HG03139 (cell line): ENCODE measurements around the gene THRB.

Experiments used
- ATAC-seq: cut with Tn5 transposase; IDR thresholded peaks from one replicate; pipeline ENCODE4 v1.9.1; 2021; ENCODE audit not compliant: unreplicated experiment

The THRB gene

GRCh38 chr3:24315971-24316370, 178.7 kb downstream of the THRB start:
- no peak for ATAC-seq

GRCh38 chr3:24315356-24315755, 179.3 kb downstream of the THRB start:
- no peak for ATAC-seq

- ATAC-seq, result no peak
Observed at GRCh38 chr3:24311881-24312280, 182.8 kb downstream of the THRB start.

GRCh38 chr3:24310887-24311286, 183.8 kb downstream of the THRB start:
- no peak for ATAC-seq

GRCh38 chr3:24306518-24306917, 188.1 kb downstream of the THRB start:
- ATAC-seq, result no peak

GRCh38 chr3:24305795-24306467, 188.7 kb downstream of the THRB start:
- no peak for ATAC-seq

- ATAC-seq, result no peak
Observed at GRCh38 chr3:24303057-24303754, 191.4 kb downstream of the THRB start.

GRCh38 chr3:24302396-24302795, 192.3 kb downstream of the THRB start:
- no peak for ATAC-seq

GRCh38 chr3:24300949-24301348, 193.7 kb downstream of the THRB start:
- ATAC-seq, result no peak

GRCh38 chr3:24299806-24300626, 194.6 kb downstream of the THRB start:
- no peak for ATAC-seq

- no peak for ATAC-seq
Observed at GRCh38 chr3:24299246-24299805, 195.3 kb downstream of the THRB start.

GRCh38 chr3:24296441-24297205, 198.0 kb downstream of the THRB start:
- ATAC-seq, result no peak

- ATAC-seq, result no peak
Observed at GRCh38 chr3:24294150-24294549, 200.5 kb downstream of the THRB start.

GRCh38 chr3:24291646-24292045, 203.0 kb downstream of the THRB start:
- ATAC-seq, result no peak

GRCh38 chr3:24290596-24290995, 204.1 kb downstream of the THRB start:
- ATAC-seq, result no peak

- no peak for ATAC-seq
Observed at GRCh38 chr3:24288496-24289236, 206.0 kb downstream of the THRB start.

GRCh38 chr3:24287755-24288450, 206.7 kb downstream of the THRB start:
- ATAC-seq, result no peak

GRCh38 chr3:24286405-24286804, 208.2 kb downstream of the THRB start:
- ATAC-seq, result no peak

- no peak for ATAC-seq
Observed at GRCh38 chr3:24278543-24278942, 216.1 kb downstream of the THRB start.

- no peak for ATAC-seq
Observed at GRCh38 chr3:24273491-24273890, 221.2 kb downstream of the THRB start.
